Stimulated activated CD4-positive, alpha-beta T cell treated with anti-CD3 and anti-CD28 coated beads, Interleukin-4, amount 100 ng/mL, for 48 hours (primary cell): ENCODE results near the gene UBAP1L.

ENCODE experiments used
- DNase-seq, 2 donors: peaks; one replicate each; pipeline ENCODE4 v3.0.0-alpha.2; 2020; ENCODE audit warnings: low read depth in 2 of 2

UBAP1L gene

GRCh38 chr15:65066635-65067316 is 48.2 kb downstream of the UBAP1L start:
- no peak for DNase-seq

GRCh38 chr15:65066001-65066634 is 48.9 kb downstream of the UBAP1L start:
- no peak for DNase-seq

GRCh38 chr15:65062726-65063125 is 52.3 kb downstream of the UBAP1L start:
- DNase-seq = no peak

GRCh38 chr15:65062061-65062460 is 52.9 kb downstream of the UBAP1L start:
- no peak for DNase-seq

- no peak for DNase-seq
Observed at GRCh38 chr15:65060641-65061397, 54.2 kb downstream of the UBAP1L start.

- no peak for DNase-seq
Observed at GRCh38 chr15:65059931-65060596, 54.9 kb downstream of the UBAP1L start.

- DNase-seq = no peak
Observed at GRCh38 chr15:65059369-65059750, 55.6 kb downstream of the UBAP1L start.

- no peak for DNase-seq
Observed at GRCh38 chr15:65058394-65059368, 56.3 kb downstream of the UBAP1L start.

- no peak for DNase-seq
Observed at GRCh38 chr15:65057549-65057940, 57.5 kb downstream of the UBAP1L start.

- no peak for DNase-seq
Observed at GRCh38 chr15:65056868-65057548, 58.0 kb downstream of the UBAP1L start.

GRCh38 chr15:65056106-65056505 is 58.9 kb downstream of the UBAP1L start:
- DNase-seq = no peak

GRCh38 chr15:65055201-65055870 is 59.7 kb downstream of the UBAP1L start:
- DNase-seq = no peak

- peak; percentile 46 to 54 for DNase-seq
Observed at GRCh38 chr15:65054333-65055200, 60.4 kb downstream of the UBAP1L start.

GRCh38 chr15:65052956-65053355 is 62.0 kb downstream of the UBAP1L start:
- DNase-seq = no peak

GRCh38 chr15:65051266-65051665 is 63.7 kb downstream of the UBAP1L start:
- DNase-seq = no peak

- DNase-seq = no peak
Observed at GRCh38 chr15:65050270-65050669, 64.7 kb downstream of the UBAP1L start.

- DNase-seq = peak; percentile 87 to 88
Observed at GRCh38 chr15:65049418-65049840, 65.6 kb downstream of the UBAP1L start.

- no peak for DNase-seq
Observed at GRCh38 chr15:65048241-65048640, 66.8 kb downstream of the UBAP1L start.
